A549 (cell line): Measurements from ENCODE around the gene STAT4.

Experiments
- CBX2 ChIP-seq: fragments of 200-600 bp; sonication (generic); IDR thresholded peaks from 2 replicates; pipeline ENCODE4 v1.6.1; 2016; ENCODE audit warnings: low read depth, mild to moderate bottlenecking, borderline replicate concordance
- EHMT2 ChIP-seq: fragments of 200-600 bp; sonication (generic); IDR thresholded peaks from 2 replicates; pipeline ENCODE4 v1.6.1; 2016; ENCODE audit warnings: antibody characterized with exemption, low read depth, mild to moderate bottlenecking, moderate library complexity
- FOXS1 ChIP-seq: fragments of 250-450 bp; sonication (Bioruptor Pico); IDR thresholded peaks from 2 replicates; pipeline ENCODE4 v1.5.0; 2020; ENCODE audit warnings: mild to moderate bottlenecking, moderate library complexity
- KDM1A ChIP-seq: fragments of 200-600 bp; sonication (generic); IDR thresholded peaks from 2 replicates; pipeline ENCODE4 v1.6.1; 2016; ENCODE audit warnings: low read depth, mild to moderate bottlenecking
- NPAS2 ChIP-seq: fragments of 250-450 bp; sonication (Bioruptor Pico); IDR thresholded peaks from 2 replicates; pipeline ENCODE4 v1.8.0; 2022; ENCODE audit warnings: mild to moderate bottlenecking, moderate library complexity, borderline replicate concordance
- POLR2A ChIP-seq: IDR thresholded peaks from 2 replicates; pipeline ENCODE4 v1.6.1; 2012; ENCODE audit warnings: mild to moderate bottlenecking, low read length
- TF ChIP-seq, protein P1 (sequence below): fragments of >200 bp; sonication (Bioruptor Twin); formaldehyde crosslinking; IDR thresholded peaks from 3 replicates; pipeline ENCODE4 v1.5.1; 2016
- TF ChIP-seq, protein P2 (sequence below): fragments of >200 bp; sonication (Bioruptor Twin); formaldehyde crosslinking; IDR thresholded peaks from 3 replicates; pipeline ENCODE4 v1.6.1; 2016
- TF ChIP-seq, protein P3 (sequence below): fragments of 200-600 bp; sonication (generic); IDR thresholded peaks from 2 replicates; pipeline ENCODE4 v1.6.1; 2016; ENCODE audit warnings: antibody characterized with exemption, mild to moderate bottlenecking, moderate library complexity

DNA sequence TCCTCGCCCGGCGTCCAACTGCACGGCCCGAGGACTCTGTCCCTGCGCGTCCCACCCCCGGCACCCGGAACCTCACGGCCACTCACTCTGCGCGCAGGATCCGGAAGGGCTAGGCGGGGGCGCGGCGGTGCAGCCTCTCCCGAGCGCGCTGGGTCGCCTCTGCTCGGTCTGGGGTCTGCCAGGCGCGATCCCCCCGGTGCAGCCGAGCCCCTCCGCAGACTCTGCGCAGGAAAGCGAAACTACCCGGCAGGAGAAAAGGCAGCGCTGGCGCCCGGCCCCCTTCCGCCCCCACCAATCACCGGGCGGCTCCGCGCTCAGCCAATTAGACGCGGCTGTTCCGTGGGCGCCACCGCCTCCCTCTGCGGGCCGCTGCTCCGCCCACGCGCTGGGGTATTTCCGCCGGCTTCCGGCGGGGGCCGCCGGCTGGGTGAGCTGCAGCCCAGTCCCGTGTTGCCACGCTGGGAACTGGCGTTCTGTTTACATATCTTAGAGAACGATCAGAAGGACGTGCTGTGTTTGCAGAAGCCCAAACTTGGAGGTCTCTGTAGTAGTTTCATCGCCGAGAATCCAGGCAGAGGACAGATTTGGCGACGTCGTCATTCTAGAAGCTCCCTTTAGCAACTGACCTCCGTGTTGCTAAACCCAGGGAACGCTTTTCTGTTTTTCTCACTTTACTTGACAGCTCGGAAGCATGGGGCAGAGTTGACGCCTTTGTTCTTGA lies 136.7 kb downstream of the STAT4 start, which contains the start of gene STAT1:
- TF ChIP-seq, protein P1, sequence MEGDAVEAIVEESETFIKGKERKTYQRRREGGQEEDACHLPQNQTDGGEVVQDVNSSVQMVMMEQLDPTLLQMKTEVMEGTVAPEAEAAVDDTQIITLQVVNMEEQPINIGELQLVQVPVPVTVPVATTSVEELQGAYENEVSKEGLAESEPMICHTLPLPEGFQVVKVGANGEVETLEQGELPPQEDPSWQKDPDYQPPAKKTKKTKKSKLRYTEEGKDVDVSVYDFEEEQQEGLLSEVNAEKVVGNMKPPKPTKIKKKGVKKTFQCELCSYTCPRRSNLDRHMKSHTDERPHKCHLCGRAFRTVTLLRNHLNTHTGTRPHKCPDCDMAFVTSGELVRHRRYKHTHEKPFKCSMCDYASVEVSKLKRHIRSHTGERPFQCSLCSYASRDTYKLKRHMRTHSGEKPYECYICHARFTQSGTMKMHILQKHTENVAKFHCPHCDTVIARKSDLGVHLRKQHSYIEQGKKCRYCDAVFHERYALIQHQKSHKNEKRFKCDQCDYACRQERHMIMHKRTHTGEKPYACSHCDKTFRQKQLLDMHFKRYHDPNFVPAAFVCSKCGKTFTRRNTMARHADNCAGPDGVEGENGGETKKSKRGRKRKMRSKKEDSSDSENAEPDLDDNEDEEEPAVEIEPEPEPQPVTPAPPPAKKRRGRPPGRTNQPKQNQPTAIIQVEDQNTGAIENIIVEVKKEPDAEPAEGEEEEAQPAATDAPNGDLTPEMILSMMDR, result no peak
- TF ChIP-seq, protein P2, sequence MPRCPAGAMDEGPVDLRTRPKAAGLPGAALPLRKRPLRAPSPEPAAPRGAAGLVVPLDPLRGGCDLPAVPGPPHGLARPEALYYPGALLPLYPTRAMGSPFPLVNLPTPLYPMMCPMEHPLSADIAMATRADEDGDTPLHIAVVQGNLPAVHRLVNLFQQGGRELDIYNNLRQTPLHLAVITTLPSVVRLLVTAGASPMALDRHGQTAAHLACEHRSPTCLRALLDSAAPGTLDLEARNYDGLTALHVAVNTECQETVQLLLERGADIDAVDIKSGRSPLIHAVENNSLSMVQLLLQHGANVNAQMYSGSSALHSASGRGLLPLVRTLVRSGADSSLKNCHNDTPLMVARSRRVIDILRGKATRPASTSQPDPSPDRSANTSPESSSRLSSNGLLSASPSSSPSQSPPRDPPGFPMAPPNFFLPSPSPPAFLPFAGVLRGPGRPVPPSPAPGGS, result peak; percentile 94
- TF ChIP-seq CBX2, result no peak
- TF ChIP-seq, protein P3, sequence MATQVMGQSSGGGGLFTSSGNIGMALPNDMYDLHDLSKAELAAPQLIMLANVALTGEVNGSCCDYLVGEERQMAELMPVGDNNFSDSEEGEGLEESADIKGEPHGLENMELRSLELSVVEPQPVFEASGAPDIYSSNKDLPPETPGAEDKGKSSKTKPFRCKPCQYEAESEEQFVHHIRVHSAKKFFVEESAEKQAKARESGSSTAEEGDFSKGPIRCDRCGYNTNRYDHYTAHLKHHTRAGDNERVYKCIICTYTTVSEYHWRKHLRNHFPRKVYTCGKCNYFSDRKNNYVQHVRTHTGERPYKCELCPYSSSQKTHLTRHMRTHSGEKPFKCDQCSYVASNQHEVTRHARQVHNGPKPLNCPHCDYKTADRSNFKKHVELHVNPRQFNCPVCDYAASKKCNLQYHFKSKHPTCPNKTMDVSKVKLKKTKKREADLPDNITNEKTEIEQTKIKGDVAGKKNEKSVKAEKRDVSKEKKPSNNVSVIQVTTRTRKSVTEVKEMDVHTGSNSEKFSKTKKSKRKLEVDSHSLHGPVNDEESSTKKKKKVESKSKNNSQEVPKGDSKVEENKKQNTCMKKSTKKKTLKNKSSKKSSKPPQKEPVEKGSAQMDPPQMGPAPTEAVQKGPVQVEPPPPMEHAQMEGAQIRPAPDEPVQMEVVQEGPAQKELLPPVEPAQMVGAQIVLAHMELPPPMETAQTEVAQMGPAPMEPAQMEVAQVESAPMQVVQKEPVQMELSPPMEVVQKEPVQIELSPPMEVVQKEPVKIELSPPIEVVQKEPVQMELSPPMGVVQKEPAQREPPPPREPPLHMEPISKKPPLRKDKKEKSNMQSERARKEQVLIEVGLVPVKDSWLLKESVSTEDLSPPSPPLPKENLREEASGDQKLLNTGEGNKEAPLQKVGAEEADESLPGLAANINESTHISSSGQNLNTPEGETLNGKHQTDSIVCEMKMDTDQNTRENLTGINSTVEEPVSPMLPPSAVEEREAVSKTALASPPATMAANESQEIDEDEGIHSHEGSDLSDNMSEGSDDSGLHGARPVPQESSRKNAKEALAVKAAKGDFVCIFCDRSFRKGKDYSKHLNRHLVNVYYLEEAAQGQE, result no peak
- TF ChIP-seq POLR2A, result peak; percentile 88
- peak; percentile 59; the same call in 1 of the 2 replicates for TF ChIP-seq NPAS2
- TF ChIP-seq KDM1A, result no peak
- 0 out of 2 replicates have a peak, but pooled peaks have one; percentile 50 for TF ChIP-seq FOXS1 (CRISPR knock-in tag)
- TF ChIP-seq EHMT2, result no peak
